Colonic mucosa (tissue), 4 donors: ENCODE data around the gene GTF3C5. TPM values are rescaled to one million over a fixed set of nuclear protein-coding genes. Genes with fewer than 3 reads are reported as not detected.
"Not testable (repeated sequence)": the region's sequence is repeated elsewhere in the genome, so short reads cannot be mapped to it uniquely, and the experiment has no call there.

Source experiments
- DNase-seq: peaks from one replicate; pipeline ENCODE4 v3.0.0-alpha.2; 2020
- H3K27ac ChIP-seq: fragments of 200-600 bp; one replicate; pipeline ENCODE4 v1.8.0; 2021
- H3K27me3 ChIP-seq: fragments of 200-600 bp; one replicate; pipeline ENCODE4 v1.8.0; 2021
- H3K36me3 ChIP-seq: fragments of 200-600 bp; one replicate; pipeline ENCODE4 v1.8.0; 2021
- H3K4me1 ChIP-seq: fragments of 200-600 bp; one replicate; pipeline ENCODE4 v1.8.0; 2021; ENCODE audit warnings: mild to moderate bottlenecking
- H3K4me3 ChIP-seq: fragments of 200-600 bp; one replicate; pipeline ENCODE4 v1.8.0; 2021
- H3K9ac ChIP-seq, 2 donors: one replicate each; pipeline ENCODE4 v1.7.0; 2013; ENCODE audit warnings: control low read depth in 2 of 2, low read depth in 2 of 2, low read length in 2 of 2
- H3K9me3 ChIP-seq: fragments of 200-600 bp; one replicate; pipeline ENCODE4 v1.8.0; 2021
- intact Hi-C: fragments of 100-400 bp; cut with DNase I; formaldehyde crosslinking; loops from one replicate; pipeline ENCODE4 v1.14.1; 2022
- total RNA-seq, 2 donors: library from RNA; stranded (reverse); fragmentation: NEBNext Ultra II Directional in 1 of 2; extraction: Animal tissue kit (Norgen Biotek cat#: 25700) in 1 of 2; gene quantifications; one replicate each; pipeline ENCODE4 v1.2.1, GENCODE V29; 2021
- TF ChIP-seq, protein P1 (sequence below): fragments of 200-600 bp; IDR thresholded peaks from one replicate; pipeline ENCODE4 v1.8.0; 2022; ENCODE audit warnings: antibody characterized with exemption, mild to moderate bottlenecking
- donor health status: healthy.
- donor health status: DM: no; HTN: no; CAD: no.
- donor health status: DM: no; HTN: no; CAD: no.

Gene GTF3C5
- total RNA-seq, 2 donors from 2014 or later: 42.3 to 70.9 TPM

DNA sequence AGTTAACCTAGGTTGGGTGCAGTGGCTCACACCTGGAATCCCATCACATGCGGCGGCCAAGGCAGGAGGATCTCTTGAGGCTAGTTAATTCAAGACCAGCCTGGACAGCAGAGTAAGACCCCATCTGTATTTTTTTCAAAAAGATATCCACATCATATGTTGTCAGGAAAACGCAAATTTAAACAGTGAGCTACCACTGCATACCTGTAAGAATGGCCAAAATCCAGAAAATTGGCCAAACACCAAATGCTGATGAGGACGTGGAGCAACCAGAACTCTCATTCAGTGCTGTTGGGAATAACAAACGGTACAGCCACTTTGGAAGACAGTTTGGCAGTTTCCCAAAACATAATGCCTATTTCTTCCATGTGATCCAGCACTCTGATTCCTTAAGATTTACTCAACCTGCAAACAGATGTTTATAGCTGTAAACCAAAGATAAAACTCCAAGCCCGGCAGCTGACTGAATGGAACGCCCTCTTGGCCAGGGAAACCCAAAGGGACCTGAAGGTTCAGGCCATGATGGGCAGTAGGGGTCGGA lies 43.4 kb downstream of the GTF3C5 start:
- H3K27me3 ChIP-seq: no peaks in the 10 kb centered on the region
- no peaks in the 10 kb centered on the region for H3K36me3 ChIP-seq
- H3K4me3 ChIP-seq: no peak overlapping the region
- no peak overlapping the region for H3K27ac ChIP-seq
- no peak overlapping the region for H3K9ac ChIP-seq
- intact Hi-C loops: no loop called here
- TF ChIP-seq, protein P1, sequence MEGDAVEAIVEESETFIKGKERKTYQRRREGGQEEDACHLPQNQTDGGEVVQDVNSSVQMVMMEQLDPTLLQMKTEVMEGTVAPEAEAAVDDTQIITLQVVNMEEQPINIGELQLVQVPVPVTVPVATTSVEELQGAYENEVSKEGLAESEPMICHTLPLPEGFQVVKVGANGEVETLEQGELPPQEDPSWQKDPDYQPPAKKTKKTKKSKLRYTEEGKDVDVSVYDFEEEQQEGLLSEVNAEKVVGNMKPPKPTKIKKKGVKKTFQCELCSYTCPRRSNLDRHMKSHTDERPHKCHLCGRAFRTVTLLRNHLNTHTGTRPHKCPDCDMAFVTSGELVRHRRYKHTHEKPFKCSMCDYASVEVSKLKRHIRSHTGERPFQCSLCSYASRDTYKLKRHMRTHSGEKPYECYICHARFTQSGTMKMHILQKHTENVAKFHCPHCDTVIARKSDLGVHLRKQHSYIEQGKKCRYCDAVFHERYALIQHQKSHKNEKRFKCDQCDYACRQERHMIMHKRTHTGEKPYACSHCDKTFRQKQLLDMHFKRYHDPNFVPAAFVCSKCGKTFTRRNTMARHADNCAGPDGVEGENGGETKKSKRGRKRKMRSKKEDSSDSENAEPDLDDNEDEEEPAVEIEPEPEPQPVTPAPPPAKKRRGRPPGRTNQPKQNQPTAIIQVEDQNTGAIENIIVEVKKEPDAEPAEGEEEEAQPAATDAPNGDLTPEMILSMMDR: no peak
- DNase-seq: no peak
- H3K9me3 ChIP-seq: no peaks in the 10 kb centered on the region
- H3K4me1 ChIP-seq: no peaks in the 10 kb centered on the region

DNA sequence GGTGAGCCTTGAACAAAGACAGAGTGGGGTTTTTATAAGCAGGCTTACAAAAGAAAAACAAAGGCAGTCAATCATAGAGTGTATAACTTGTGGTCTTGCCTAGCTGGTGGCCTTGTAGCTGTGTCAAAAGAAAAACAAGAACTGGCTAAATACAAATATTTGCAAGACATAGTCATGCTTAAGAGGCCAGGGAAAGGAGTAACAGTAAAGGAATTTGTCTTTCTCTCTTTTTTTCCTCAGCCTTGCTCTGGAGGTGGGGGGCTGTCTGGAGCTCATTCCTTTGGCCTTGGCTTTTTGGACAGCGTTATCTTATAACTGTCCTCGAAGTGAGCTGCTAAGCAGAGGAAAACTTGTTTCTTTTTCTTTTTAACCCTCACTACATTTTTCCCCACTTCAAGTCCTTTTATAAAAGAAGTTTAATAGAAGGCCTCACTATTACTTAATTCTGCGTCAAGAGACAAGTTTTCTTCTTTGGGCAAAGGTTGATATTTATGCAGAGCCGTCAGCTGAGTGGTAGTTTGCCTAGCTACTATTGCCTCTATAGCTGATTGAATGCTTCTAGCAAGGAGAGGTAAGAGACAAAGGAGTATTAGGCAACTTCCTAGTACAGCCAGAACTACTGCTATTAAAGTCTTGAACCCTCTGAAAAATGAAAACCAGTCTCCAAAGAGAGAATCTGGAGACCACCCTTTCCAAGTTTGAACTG lies 45.3 kb downstream of the GTF3C5 start:
- intact Hi-C loops: no loop called here
- Histone ChIP-seq H3K27me3 (no peaks in the 10 kb centered on the region), H3K9ac (no peak overlapping the region), H3K36me3 (no peaks in the 10 kb centered on the region), H3K27ac (no peak overlapping the region), H3K4me1 (no peaks in the 10 kb centered on the region), H3K9me3 (no peaks in the 10 kb centered on the region), H3K4me3 (no peak overlapping the region)
- DNase-seq: no peak
- TF ChIP-seq, protein P1: no peak

DNA sequence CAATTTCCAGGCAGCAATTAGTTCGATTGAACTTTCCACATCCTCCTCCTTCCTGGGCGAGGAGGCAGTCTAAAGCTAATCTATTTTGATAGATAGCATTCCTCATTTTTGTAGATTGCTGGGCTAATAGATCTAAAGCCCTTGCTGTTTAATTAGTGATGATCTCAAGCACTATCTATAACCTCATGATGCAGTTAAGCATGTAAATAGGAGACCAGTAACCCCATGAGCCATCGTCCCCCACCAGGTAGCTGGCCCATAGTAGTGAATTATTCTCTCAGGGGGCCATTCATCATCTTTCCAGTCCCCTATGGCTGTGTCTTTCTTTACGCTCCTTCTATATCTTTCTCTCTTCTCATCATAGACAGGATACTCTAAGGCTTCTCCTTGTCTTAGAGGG lies 45.9 kb downstream of the GTF3C5 start:
- DNase-seq: no peak
- Histone ChIP-seq H3K36me3 (no peaks in the 10 kb centered on the region), H3K4me1 (no peaks in the 10 kb centered on the region), H3K9ac (no peak overlapping the region), H3K27ac (no peak overlapping the region), H3K27me3 (no peaks in the 10 kb centered on the region), H3K4me3 (no peak overlapping the region), H3K9me3 (no peaks in the 10 kb centered on the region)
- intact Hi-C loops: no loop called here
- TF ChIP-seq, protein P1: no peak

DNA sequence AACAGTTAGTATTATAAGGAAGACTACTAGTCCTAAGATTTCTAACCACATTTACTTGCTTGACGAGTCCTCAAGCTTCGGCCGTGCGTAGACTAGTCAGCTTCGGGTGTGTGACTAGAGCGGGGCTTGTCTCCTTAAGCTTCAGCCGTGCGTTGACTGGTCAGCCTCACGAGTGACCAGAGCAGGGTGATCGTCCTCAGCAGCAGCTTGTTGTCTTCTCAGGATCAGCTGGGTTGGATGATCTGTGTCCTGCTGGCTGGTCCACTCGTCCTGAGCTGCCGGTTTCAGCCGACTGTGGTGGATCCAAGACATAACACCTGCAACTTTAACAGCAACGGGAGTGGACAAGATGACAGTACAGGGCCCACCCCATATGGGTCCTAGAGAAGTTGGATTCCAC lies 47.7 kb downstream of the GTF3C5 start:
- TF ChIP-seq, protein P1: no peak
- Histone ChIP-seq H3K4me3 (no peak overlapping the region), H3K4me1 (no peaks in the 10 kb centered on the region), H3K36me3 (no peaks in the 10 kb centered on the region), H3K27me3 (no peaks in the 10 kb centered on the region), H3K9me3 (no peaks in the 10 kb centered on the region), H3K27ac (no peak overlapping the region), H3K9ac (no peak overlapping the region)
- DNase-seq: no peak
- intact Hi-C loops: no loop called here

DNA sequence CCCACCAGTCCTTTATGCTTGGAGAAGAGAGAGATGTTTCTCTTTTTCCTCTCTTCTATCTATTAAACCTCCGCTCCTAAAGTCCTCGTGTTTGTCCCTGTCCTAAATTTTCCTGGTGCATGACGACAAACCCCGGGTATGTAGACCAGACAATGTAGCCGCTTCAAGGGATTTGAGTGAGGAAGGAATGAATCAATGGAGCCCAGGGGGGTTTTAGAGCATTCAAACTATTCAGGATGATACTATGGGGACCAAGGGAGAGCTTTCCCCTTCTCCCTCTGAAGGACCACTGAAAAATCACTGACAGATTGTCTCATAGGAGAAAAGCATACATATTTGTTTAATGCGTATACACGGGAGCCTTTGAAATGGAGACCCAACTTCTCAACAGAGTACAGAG lies 49.4 kb downstream of the GTF3C5 start:
- H3K9me3 ChIP-seq: no peaks in the 10 kb centered on the region
- DNase-seq: no peak
- TF ChIP-seq, protein P1: no peak

DNA sequence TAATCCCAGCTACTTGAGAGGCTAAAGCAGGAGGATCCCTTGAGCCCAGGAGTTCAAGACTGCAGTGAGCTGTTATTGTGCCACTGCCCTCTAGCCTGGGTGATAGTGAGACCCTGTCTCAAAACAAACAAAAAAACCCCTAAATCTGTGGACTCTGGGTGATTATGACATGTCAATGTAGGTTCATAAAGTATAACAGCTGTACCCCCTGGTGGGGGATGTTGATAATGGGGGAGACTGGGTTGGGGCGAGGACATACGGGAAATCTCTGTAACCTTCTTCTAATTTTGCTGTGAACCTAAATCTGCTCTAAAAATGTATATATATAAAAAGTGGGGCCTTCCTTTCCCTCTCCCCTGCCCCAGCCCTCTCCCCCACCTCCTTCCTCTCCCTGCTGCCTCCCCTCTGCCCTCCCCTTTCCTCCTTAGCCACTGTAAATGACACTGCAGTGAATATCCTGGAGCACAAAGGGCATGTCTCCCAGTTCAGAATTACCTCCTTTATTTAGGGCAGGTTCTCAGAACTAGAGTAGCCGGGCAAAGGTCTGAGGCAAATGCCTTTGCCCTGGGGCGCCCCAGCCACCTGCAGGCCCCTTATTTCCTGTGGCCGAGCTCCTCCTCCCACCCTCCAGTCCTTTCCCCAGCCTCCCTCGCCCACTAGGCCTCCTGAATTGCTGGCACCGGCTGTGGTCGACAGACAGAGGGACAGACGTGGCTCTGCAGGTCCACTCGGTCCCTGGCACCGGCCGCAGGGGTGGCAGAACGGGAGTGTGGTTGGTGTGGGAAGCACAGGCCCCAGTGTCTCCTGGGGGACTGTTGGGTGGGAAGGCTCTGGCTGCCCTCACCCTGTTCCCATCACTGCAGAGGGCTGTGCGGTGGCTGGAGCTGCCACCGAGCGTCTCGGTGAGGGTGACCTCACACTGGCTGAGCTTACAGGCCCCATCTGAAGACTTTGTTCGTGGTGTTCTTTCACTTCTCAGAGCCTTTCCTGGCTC lies 50.3 kb downstream of the GTF3C5 start:
- H3K4me1 ChIP-seq, intact Hi-C loops, H3K9me3 ChIP-seq, H3K27ac ChIP-seq, H3K9ac ChIP-seq, DNase-seq, H3K36me3 ChIP-seq, H3K27me3 ChIP-seq, H3K4me3 ChIP-seq: not testable (repeated sequence)

More for the DNA sequence above, 49.4 kb downstream of the GTF3C5 start:
- Histone ChIP-seq H3K27ac (no peak overlapping the region), H3K36me3 (no peaks in the 10 kb centered on the region), H3K4me3 (no peak overlapping the region), H3K27me3 (no peaks in the 10 kb centered on the region), H3K4me1 (no peaks in the 10 kb centered on the region), H3K9ac (no peak overlapping the region)
- intact Hi-C loops: no loop called here

DNA sequence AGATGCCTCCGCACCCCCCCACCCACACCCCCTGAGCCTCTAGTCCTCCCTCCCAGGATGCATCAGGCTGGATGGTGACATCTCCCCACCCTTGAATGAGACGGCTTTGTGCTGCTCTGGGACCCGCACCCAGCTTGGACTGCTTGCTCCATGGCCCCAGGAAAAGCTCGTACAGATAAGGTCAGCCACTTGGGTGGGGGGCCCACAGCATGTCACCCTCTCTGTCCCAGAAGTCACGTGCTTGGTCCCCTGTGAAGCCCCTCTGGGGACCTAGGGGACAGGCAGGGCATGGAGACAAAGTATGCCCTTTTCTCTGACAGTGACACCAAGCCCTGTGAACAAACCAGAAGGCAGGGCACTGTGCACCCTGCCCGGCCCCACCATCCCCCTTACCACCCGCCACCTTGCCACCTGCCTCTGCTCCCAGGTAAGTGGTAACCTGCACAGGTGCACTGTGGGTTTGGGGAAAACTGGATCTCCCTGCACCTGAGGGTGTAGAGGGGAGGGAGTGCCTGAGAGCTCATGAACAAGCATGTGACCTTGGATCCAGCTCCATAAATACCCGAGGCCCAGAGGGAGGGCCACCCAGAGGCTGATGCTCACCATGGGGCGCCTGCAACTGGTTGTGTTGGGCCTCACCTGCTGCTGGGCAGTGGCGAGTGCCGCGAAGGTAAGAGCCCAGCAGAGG lies 51.3 kb downstream of the GTF3C5 start:
- DNase-seq, H3K9ac ChIP-seq, H3K4me3 ChIP-seq, H3K27ac ChIP-seq, H3K36me3 ChIP-seq, H3K27me3 ChIP-seq, H3K9me3 ChIP-seq, H3K4me1 ChIP-seq, intact Hi-C loops: not testable (repeated sequence)
